ENCODE measurements around the gene NIP7. TPM values are rescaled to one million over a fixed set of nuclear protein-coding genes. Genes with fewer than 3 reads are reported as not detected.

Gene NIP7
- total and polyA plus RNA-seq, 2 experiments from 2014 or later, result 30.4 to 47.4 TPM

DNA sequence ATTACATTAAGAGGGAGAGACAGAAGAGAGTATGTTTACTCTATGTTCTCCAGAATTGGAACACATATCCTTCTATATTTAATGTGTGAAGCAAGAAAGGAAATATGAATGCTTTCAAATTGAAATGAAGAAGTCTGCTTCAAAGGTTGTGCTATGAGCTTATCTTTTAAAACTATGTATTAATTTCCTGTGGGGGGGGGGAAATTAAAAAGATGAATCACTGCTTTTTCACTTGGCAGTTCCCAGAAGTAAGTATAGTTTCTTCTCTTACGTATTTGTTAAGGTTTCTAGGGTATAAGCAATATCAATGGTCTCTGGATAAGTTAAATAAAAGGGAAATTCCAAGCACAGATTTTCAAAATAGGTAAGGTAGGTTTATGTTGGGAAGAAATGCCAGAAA lies 39.2 kb downstream of the NIP7 start:
- H3K79me2 ChIP-seq (replicated peaks; ENCODE audit: insufficient read depth), result peaks cover 29% of the 10 kb centered on the region
- Mint-ChIP-seq H3K36me3 (ENCODE audit: low read depth) (peaks cover 55% of the 10 kb centered on the region), H3K9me3 (no peaks in the 10 kb centered on the region), H3K27ac (no peak overlapping the region), H3K4me1 (no peaks in the 10 kb centered on the region), H3K27me3 (ENCODE audit: insufficient read depth, low read depth, poor library complexity) (peaks cover 2% of the 10 kb centered on the region), H3K4me3 (no peak overlapping the region)
- H3K27ac ChIP-seq (ENCODE audit: low read depth), result no peak overlapping the region
- no peak for ATAC-seq
- H4K20me1 ChIP-seq (replicated peaks; ENCODE audit: insufficient read depth), result peaks cover 10% of the 10 kb centered on the region
- DNase-seq (ENCODE audit: low spot score), result no peak
- H3K4me3 ChIP-seq, result no peak overlapping the region
- H3K9me2 ChIP-seq (ENCODE audit: insufficient read depth), result no peaks in the 10 kb centered on the region
- TF ChIP-seq, protein P1, sequence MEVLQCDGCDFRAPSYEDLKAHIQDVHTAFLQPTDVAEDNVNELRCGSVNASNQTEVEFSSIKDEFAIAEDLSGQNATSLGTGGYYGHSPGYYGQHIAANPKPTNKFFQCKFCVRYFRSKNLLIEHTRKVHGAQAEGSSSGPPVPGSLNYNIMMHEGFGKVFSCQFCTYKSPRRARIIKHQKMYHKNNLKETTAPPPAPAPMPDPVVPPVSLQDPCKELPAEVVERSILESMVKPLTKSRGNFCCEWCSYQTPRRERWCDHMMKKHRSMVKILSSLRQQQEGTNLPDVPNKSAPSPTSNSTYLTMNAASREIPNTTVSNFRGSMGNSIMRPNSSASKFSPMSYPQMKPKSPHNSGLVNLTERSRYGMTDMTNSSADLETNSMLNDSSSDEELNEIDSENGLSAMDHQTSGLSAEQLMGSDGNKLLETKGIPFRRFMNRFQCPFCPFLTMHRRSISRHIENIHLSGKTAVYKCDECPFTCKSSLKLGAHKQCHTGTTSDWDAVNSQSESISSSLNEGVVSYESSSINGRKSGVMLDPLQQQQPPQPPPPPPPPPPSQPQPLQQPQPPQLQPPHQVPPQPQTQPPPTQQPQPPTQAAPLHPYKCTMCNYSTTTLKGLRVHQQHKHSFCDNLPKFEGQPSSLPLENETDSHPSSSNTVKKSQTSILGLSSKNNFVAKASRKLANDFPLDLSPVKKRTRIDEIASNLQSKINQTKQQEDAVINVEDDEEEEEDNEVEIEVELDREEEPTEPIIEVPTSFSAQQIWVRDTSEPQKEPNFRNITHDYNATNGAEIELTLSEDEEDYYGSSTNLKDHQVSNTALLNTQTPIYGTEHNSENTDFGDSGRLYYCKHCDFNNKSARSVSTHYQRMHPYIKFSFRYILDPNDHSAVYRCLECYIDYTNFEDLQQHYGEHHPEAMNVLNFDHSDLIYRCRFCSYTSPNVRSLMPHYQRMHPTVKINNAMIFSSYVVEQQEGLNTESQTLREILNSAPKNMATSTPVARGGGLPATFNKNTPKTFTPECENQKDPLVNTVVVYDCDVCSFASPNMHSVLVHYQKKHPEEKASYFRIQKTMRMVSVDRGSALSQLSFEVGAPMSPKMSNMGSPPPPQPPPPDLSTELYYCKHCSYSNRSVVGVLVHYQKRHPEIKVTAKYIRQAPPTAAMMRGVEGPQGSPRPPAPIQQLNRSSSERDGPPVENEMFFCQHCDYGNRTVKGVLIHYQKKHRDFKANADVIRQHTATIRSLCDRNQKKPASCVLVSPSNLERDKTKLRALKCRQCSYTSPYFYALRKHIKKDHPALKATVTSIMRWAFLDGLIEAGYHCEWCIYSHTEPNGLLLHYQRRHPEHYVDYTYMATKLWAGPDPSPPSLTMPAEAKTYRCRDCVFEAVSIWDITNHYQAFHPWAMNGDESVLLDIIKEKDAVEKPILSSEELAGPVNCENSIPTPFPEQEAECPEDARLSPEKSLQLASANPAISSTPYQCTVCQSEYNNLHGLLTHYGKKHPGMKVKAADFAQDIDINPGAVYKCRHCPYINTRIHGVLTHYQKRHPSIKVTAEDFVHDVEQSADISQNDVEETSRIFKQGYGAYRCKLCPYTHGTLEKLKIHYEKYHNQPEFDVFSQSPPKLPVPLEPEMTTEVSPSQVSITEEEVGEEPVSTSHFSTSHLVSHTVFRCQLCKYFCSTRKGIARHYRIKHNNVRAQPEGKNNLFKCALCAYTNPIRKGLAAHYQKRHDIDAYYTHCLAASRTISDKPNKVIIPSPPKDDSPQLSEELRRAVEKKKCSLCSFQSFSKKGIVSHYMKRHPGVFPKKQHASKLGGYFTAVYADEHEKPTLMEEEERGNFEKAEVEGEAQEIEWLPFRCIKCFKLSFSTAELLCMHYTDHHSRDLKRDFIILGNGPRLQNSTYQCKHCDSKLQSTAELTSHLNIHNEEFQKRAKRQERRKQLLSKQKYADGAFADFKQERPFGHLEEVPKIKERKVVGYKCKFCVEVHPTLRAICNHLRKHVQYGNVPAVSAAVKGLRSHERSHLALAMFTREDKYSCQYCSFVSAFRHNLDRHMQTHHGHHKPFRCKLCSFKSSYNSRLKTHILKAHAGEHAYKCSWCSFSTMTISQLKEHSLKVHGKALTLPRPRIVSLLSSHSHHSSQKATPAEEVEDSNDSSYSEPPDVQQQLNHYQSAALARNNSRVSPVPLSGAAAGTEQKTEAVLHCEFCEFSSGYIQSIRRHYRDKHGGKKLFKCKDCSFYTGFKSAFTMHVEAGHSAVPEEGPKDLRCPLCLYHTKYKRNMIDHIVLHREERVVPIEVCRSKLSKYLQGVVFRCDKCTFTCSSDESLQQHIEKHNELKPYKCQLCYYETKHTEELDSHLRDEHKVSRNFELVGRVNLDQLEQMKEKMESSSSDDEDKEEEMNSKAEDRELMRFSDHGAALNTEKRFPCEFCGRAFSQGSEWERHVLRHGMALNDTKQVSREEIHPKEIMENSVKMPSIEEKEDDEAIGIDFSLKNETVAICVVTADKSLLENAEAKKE (CRISPR knock-in tag; IDR thresholded peaks at IDR 0.05), result no peak
- TF ChIP-seq, protein P2, sequence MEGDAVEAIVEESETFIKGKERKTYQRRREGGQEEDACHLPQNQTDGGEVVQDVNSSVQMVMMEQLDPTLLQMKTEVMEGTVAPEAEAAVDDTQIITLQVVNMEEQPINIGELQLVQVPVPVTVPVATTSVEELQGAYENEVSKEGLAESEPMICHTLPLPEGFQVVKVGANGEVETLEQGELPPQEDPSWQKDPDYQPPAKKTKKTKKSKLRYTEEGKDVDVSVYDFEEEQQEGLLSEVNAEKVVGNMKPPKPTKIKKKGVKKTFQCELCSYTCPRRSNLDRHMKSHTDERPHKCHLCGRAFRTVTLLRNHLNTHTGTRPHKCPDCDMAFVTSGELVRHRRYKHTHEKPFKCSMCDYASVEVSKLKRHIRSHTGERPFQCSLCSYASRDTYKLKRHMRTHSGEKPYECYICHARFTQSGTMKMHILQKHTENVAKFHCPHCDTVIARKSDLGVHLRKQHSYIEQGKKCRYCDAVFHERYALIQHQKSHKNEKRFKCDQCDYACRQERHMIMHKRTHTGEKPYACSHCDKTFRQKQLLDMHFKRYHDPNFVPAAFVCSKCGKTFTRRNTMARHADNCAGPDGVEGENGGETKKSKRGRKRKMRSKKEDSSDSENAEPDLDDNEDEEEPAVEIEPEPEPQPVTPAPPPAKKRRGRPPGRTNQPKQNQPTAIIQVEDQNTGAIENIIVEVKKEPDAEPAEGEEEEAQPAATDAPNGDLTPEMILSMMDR (conservative IDR thresholded peaks at IDR 0.05; ENCODE audit: low read depth in 2 of 2), result no peak
- TF ChIP-seq ZNF114 (CRISPR knock-in tag; IDR thresholded peaks at IDR 0.05), result no peak
- TF ChIP-seq NANOG (IDR thresholded peaks at IDR 0.05; ENCODE audit: borderline replicate concordance), result no peak
- TF ChIP-seq, protein P3, sequence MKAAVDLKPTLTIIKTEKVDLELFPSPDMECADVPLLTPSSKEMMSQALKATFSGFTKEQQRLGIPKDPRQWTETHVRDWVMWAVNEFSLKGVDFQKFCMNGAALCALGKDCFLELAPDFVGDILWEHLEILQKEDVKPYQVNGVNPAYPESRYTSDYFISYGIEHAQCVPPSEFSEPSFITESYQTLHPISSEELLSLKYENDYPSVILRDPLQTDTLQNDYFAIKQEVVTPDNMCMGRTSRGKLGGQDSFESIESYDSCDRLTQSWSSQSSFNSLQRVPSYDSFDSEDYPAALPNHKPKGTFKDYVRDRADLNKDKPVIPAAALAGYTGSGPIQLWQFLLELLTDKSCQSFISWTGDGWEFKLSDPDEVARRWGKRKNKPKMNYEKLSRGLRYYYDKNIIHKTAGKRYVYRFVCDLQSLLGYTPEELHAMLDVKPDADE (IDR thresholded peaks at IDR 0.05), result no peak
- TF ChIP-seq POLR2AphosphoS5 (IDR thresholded peaks at IDR 0.05; ENCODE audit: low read depth), result no peak
- TF ChIP-seq EZH2phosphoT487 (IDR thresholded peaks at IDR 0.05; ENCODE audit: unreplicated experiment), result no peak
- TF ChIP-seq EZH2 (IDR thresholded peaks at IDR 0.05; ENCODE audit: low read depth, unreplicated experiment), result no peak
- no peak for TF ChIP-seq CREB1 (CRISPR knock-in tag; IDR thresholded peaks at IDR 0.05; ENCODE audit: low read depth)
- no peak for TF ChIP-seq ZNF331 (CRISPR knock-in tag; IDR thresholded peaks at IDR 0.05; ENCODE audit: low read depth)
- TF ChIP-seq JUNB (IDR thresholded peaks at IDR 0.05; ENCODE audit: unreplicated experiment), result no peak
- TF ChIP-seq, protein P4, sequence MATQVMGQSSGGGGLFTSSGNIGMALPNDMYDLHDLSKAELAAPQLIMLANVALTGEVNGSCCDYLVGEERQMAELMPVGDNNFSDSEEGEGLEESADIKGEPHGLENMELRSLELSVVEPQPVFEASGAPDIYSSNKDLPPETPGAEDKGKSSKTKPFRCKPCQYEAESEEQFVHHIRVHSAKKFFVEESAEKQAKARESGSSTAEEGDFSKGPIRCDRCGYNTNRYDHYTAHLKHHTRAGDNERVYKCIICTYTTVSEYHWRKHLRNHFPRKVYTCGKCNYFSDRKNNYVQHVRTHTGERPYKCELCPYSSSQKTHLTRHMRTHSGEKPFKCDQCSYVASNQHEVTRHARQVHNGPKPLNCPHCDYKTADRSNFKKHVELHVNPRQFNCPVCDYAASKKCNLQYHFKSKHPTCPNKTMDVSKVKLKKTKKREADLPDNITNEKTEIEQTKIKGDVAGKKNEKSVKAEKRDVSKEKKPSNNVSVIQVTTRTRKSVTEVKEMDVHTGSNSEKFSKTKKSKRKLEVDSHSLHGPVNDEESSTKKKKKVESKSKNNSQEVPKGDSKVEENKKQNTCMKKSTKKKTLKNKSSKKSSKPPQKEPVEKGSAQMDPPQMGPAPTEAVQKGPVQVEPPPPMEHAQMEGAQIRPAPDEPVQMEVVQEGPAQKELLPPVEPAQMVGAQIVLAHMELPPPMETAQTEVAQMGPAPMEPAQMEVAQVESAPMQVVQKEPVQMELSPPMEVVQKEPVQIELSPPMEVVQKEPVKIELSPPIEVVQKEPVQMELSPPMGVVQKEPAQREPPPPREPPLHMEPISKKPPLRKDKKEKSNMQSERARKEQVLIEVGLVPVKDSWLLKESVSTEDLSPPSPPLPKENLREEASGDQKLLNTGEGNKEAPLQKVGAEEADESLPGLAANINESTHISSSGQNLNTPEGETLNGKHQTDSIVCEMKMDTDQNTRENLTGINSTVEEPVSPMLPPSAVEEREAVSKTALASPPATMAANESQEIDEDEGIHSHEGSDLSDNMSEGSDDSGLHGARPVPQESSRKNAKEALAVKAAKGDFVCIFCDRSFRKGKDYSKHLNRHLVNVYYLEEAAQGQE (IDR thresholded peaks at IDR 0.05; ENCODE audit: unreplicated experiment), result no peak
- no peak for TF ChIP-seq STAT1 (IDR thresholded peaks at IDR 0.05; ENCODE audit: unreplicated experiment)
- no peak overlapping the region for H3K4me2 ChIP-seq
- no peaks in the 10 kb centered on the region for H3K4me1 ChIP-seq (ENCODE audit: insufficient read depth)
- peaks cover 2% of the 10 kb centered on the region; the same call in 1 of the 2 replicates for H3F3A ChIP-seq (replicated peaks; ENCODE audit: low read depth)
- H3K36me3 ChIP-seq (ENCODE audit: insufficient read depth), result peaks cover 44% of the 10 kb centered on the region
- H3K27me3 ChIP-seq (ENCODE audit: insufficient read depth), result no peaks in the 10 kb centered on the region
- no peak overlapping the region for H2AFZ ChIP-seq
